GM12874 (cell line): ENCODE data around the gene LRRC2.

Source experiments
- TF ChIP-seq, protein P1 (sequence below): IDR thresholded peaks from 2 replicates; pipeline ENCODE4 v1.5.1; 2011; ENCODE audit warnings: low read depth, mild to moderate bottlenecking, control low read depth, low read length, moderate library complexity; ENCODE audit not compliant: insufficient read depth

Gene LRRC2

DNA sequence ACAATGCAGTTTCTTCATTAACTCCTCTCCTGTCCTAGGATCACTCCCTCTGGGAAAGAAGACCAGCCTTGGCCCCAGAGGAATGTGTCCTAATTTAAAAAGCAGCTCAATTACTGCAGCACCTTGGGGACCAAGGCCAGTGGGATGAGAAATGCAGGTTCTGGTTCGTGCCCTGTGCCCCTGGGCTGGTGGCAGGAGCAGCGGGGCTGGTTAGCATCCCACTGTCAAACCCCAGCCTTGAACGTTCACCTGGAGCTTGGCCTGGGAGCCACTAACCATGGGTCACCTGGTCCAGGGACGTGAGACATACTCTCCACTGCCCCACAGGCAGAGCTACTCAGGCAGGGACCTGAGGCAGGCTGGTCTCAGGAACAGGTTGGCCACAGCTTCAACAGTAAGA is 76.7 kb downstream of the LRRC2 start:
- TF ChIP-seq, protein P1, sequence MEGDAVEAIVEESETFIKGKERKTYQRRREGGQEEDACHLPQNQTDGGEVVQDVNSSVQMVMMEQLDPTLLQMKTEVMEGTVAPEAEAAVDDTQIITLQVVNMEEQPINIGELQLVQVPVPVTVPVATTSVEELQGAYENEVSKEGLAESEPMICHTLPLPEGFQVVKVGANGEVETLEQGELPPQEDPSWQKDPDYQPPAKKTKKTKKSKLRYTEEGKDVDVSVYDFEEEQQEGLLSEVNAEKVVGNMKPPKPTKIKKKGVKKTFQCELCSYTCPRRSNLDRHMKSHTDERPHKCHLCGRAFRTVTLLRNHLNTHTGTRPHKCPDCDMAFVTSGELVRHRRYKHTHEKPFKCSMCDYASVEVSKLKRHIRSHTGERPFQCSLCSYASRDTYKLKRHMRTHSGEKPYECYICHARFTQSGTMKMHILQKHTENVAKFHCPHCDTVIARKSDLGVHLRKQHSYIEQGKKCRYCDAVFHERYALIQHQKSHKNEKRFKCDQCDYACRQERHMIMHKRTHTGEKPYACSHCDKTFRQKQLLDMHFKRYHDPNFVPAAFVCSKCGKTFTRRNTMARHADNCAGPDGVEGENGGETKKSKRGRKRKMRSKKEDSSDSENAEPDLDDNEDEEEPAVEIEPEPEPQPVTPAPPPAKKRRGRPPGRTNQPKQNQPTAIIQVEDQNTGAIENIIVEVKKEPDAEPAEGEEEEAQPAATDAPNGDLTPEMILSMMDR, result no peak

DNA sequence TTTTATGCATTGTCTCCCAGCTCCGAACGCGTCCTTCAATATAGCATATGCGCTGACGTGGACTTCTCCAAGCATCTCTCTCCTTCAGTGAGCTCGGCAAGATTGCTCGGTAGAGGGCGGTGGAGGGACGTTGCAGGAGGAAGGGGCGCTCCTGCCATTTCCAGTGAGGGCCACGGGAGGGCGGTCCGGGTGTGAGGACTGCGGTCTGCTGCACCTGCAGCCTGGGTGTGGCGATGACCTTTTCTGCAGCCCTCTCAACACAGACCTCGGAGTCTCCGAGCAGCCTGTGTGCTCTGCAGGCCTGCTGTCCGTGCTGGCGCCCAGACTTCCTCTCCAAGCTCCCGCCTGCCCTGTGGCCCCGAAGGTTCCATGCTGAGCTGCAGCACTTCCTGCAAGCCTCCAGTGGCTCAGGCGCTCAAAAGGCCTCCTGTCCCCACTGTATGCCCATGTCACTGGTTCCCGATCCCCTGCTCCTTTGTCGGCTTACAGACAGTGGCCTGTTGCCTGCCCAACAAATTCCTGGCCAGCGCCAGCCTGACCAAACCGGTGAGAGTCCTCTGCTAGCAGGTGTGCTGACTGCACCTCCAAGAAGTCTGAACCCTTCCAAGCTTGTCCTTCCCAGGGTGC is 77.3 kb downstream of the LRRC2 start:
- TF ChIP-seq, protein P1, result peak; percentile 100

DNA sequence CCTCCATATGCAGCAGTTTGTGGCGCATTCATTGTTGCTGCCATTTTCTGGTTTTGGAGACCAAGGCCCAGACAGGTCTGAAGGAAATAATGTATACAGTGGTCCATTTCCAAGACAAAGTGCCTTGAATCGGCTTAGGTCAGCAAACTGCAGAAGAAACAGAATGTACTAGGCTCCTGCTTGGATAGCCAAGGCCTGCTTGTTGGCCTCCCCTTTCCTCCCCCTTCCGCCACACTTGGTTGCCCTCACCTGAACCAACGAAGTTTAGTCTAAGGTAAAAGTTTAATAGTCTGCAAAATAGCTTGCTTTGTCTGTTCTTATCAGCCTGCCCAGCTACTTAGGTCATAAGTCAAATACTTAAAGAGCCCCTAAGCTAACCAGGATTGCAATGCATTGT is 80.3 kb downstream of the LRRC2 start:
- TF ChIP-seq, protein P1, result no peak

DNA sequence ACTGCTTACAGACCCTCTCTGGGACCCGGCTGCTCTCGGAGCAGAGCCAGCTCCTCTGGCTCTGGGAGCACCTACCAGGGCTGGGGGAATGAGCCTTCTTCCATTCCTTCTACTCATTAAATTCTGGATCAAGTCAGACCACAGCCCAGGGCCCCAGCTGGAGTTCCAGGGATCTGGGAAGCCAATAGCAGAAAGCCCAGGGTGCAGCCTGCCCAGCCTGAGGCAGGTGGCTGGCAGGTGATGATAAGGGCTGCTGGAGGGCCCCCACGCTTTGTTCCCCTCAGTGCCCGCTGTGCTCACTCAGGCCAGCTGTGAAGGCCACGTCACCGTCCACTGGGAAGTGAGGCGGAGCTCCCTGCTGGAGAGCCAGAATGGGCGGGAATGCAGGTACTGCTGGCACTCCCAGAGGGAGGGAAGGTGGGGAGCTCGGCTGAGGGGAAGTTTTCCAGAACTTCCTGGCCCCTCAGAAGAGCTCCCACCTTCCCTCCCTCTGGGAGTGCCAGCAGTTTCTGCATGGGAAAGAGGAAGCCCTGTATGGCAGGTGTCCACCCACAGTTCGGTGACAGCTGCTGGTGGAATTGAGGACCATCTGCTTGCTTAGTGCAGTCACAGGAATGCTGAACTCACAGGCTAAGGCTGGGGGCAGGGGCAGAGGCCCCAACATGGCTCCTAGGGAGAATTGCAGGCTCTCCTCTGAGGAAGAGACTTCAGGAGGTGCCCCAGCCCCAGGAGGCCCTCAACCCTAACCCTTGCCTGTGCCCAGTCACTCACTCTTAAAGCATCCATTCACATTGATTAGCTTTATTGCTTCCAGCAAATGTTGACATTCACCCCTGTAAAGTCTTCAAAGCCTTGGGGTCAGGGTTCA is 81.0 kb downstream of the LRRC2 start:
- TF ChIP-seq, protein P1, result no peak

DNA sequence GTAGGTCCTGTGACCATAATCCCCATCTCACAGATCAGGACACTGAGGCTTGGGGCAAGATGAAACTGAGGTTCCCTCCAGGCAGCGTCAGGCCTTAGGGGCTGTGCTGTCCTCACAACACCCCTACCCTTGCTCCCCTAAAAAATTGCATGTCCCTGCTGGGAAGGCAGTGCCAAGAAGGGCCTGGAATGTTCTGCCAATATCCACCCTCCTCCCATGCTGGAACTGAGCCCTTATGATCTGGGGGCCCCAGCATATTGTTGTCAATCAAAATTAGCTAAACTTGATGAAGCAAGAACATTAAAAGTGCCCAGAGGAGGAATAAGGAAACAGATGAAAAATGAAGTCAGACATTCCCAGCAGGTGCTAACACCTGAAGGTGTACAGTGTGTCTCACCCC is 81.7 kb downstream of the LRRC2 start:
- TF ChIP-seq, protein P1, result no peak

DNA sequence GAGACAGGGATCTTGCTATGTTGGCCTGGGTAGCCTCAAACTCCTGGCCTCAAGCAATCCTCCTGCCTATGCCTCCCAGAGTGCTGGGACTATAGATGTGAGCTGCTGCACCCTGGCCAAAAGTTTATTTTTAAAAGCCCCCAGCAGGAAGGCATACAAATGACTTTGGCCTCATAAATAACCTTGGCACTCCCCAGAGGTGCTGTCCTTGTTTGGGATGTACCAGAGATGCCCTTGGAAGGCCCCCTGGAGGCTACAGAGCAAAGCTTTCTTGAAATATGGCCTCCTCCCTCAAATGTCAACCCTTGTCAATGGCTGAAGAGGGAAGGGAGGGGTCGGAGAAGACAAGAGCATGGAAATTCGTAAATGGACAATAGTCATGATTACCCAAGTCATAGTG is 82.3 kb downstream of the LRRC2 start:
- TF ChIP-seq, protein P1, result no peak

DNA sequence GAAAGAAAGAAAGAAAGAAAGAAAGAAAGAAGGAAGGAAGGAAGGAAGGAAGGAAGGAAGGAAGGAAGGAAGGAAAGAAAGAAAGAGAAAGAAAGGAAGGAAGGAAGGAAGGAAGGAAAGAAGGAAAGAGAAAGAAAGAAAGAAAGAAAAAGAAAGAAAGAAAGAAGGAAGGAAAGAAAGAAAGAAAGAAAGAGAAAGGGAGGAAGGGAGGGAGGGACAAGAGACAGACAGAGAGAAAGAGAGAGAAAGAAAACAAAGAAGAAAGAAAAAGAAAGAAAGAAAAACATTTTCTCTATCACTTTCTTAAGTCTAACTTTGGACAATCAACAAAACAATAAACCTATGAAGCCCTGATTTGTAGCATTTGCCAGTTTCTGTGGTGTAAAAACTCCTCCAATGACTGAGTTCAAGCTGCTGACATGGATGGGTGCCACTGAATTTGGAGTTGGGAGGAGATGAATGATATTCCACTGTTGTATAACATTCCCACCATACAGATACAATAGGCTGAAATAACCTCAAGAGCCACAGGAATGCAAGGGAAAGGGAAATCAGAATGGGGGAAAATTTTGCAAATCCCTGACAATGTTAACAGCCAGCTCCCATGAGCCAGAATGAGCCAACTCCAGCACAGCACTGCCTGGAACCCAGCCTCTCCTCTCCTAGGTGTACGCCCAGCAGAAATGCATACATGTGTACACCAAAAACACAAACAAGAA is 83.3 kb downstream of the LRRC2 start:
- TF ChIP-seq, protein P1, result no peak
